ENCODE results near the gene HCRT. TPM values are rescaled to one million over a fixed set of nuclear protein-coding genes. Genes with fewer than 3 reads are reported as not detected.
"Not testable (repeated sequence)": the region's sequence is repeated elsewhere in the genome, so short reads cannot be mapped to it uniquely, and the experiment has no call there.

The HCRT gene
- total and polyA plus RNA-seq, 7 experiments from 2014 or later: not detected

DNA sequence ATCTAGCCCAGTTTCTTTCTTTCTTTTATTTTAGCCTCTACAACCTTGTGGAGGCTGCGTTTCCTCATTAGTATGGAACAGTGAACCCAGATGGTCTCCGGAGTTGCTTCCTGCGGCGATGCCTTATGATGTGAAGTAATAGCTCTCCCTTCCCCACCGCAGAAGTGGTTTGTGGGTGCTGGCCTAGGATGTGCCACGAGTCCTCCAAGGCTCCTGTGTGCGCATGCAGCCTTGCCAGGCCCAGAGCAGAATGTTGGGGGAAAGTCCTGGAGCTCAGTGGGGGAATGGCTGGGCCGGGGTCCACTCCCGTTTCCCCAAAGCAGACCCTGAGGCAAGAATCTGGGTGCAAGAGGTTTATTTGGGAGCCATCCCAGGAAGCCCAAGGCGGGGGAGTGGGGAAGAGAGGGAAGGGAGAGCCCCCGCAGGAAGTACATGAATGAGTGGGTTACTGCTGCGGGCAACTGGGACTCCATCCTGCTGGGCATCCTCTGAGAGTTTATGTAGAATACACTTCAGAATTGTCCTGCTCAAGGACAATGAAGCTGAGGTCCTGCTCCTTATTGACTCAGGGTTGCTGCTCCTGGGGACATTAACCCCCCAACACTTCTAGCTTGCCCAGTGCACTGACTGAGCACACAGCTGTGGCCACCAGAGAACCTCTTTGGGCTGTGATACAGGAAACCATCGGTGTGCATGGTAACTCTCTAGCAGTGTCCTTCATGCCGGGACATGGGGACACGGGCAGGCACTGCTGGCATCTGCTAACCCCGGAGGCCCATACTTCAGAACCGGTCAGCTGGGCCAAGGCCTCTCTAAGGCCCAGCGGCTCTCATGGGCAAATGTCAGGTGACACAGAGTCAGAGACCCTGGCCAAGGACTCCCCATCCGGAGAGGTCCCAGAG lies 3.7 kb upstream of the HCRT start:
- POLR2A ChIA-PET: no interaction called here

DNA sequence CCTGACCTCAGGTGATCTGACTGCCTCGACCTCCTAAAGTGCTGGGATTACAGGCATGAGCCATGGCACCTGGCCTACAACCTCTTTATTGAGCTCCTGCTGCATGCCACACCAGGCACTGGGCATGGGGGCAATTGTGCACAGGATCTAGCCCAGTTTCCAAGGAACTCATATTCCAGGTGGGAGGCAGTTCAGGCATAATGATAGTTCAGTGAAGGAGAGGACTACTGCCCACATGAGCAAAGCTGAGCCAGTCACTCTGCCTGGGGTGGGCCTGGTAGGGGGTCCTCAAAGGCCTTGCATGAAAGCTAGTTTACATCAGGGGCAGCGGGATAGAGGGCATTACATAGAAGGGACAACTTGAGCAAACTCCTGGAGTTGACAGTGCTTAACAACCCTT lies 2.6 kb upstream of the HCRT start:
- Histone ChIP-seq H3K36me3 (ENCODE audit: control insufficient read depth in 2 of 3, insufficient read depth in 3 of 3, low read length in 3 of 3) (no peaks in the 10 kb centered on the region), H3K27ac (ENCODE audit: low read depth, low read length) (no peak overlapping the region), H3K4me3 (ENCODE audit: low read length) (no peak overlapping the region), H3K4me1 (ENCODE audit: control insufficient read depth in 2 of 2, insufficient read depth in 2 of 2, low read length in 2 of 2) (peaks cover 15 to 19% of the 10 kb centered on the region in 2 donors), H3K27me3 (ENCODE audit: control insufficient read depth in 2 of 2, insufficient read depth in 2 of 2, low read length in 2 of 2) (no peaks in the 10 kb centered on the region), H3K9me3 (ENCODE audit: control insufficient read depth in 2 of 3, low read length in 3 of 3) (no peaks in the 10 kb centered on the region)
- Mint-ChIP-seq H3K36me3 (no peaks in the 10 kb centered on the region), H3K27ac (peak overlapping the region in 1 of 9 donors; percentile 27), H3K4me1 (peaks cover 21 to 34% (median 27%) of the 10 kb centered on the region in 7 donors), H3K9me3 (peaks cover 0 to 2% (median 0%) of the 10 kb centered on the region in 11 donors), H3K4me3 (no peak overlapping the region), H3K27me3 (peaks cover 0 to 2% (median 0%) of the 10 kb centered on the region in 5 donors)
- DNase-seq: no peak
- intact Hi-C loops (cut with micrococcal nuclease): no loop called here
- no peak for ATAC-seq
- POLR2A ChIA-PET: interaction anchor here (0.6 to 1.6 kb wide), 2 partner anchors 33 to 1364 kb away, joined by 7 read pairs; partner anchors contain the start of gene RAB5C
- CTCF ChIA-PET: interaction anchor here (1.1 kb wide), 1 partner anchor 167 kb away, joined by 4 read pairs; no protein-coding TSS in a partner anchor

More for the DNA sequence above, 3.7 kb upstream of the HCRT start:
- peaks cover 10 to 23% of the 10 kb centered on the region in 2 donors for H3K4me1 ChIP-seq (ENCODE audit: control insufficient read depth in 2 of 2, insufficient read depth in 2 of 2, low read length in 2 of 2)
- no peak overlapping the region for H3K27ac Mint-ChIP-seq
- ATAC-seq (no peak), DNase-seq (no peak)
- CTCF ChIA-PET: no interaction called here
- no peak overlapping the region for H3K4me3 Mint-ChIP-seq
- H3K36me3 ChIP-seq (ENCODE audit: control insufficient read depth in 2 of 3, insufficient read depth in 3 of 3, low read length in 3 of 3): peaks cover 0 to under 1% (median 0%) of the 10 kb centered on the region in 3 experiments
- H3K27me3 ChIP-seq (ENCODE audit: control insufficient read depth in 2 of 2, insufficient read depth in 2 of 2, low read length in 2 of 2): no peaks in the 10 kb centered on the region
- H3K4me1 Mint-ChIP-seq: peaks cover 20 to 34% (median 27%) of the 10 kb centered on the region in 7 donors
- intact Hi-C loops (cut with micrococcal nuclease): no loop called here
- no peaks in the 10 kb centered on the region for H3K9me3 ChIP-seq (ENCODE audit: control insufficient read depth in 2 of 3, low read length in 3 of 3)
- H3K27ac ChIP-seq (ENCODE audit: low read depth, low read length): no peak overlapping the region
- H3K27me3 Mint-ChIP-seq: no peaks in the 10 kb centered on the region
- H3K9me3 Mint-ChIP-seq: no peaks in the 10 kb centered on the region
- no peak overlapping the region for H3K4me3 ChIP-seq (ENCODE audit: low read length)
- no peaks in the 10 kb centered on the region for H3K36me3 Mint-ChIP-seq

DNA sequence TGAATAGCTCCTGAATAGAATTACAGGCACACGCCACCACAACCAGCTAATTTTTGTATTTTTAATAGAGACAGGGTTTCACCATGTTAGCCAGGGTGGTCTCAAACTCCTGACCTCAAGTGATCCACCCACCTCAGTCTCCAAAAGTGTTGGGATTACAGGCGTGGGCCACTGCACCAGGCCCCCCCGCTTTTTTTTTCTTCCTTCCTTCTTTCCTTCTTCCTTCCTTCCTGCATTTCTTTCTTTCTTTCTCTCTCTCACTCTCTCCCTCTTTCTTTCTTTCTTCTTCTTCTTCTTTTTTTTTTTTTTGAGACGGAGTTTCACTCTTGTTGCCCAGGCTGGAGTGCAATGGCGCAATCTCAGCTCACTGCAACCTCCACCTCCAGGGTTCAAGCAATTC lies 939 bp upstream of the HCRT start:
- H3K36me3 ChIP-seq (ENCODE audit: control insufficient read depth in 2 of 3, insufficient read depth in 3 of 3, low read length in 3 of 3); H3K9me3 Mint-ChIP-seq; DNase-seq; intact Hi-C loops (cut with micrococcal nuclease); H3K27ac ChIP-seq (ENCODE audit: low read depth, low read length); H3K4me3 ChIP-seq (ENCODE audit: low read length); ATAC-seq; CTCF ChIA-PET; H3K27me3 ChIP-seq (ENCODE audit: control insufficient read depth in 2 of 2, insufficient read depth in 2 of 2, low read length in 2 of 2); H3K9me3 ChIP-seq (ENCODE audit: control insufficient read depth in 2 of 3, low read length in 3 of 3); H3K27me3 Mint-ChIP-seq; H3K36me3 Mint-ChIP-seq: not testable (repeated sequence)
- Mint-ChIP-seq H3K4me1 (peaks cover 21 to 42% (median 30%) of the 10 kb centered on the region in 7 donors), H3K4me3 (peak overlapping the region in 6 of 10 donors; percentile 16 to 51 (median 34)), H3K27ac (peak overlapping the region in 1 of 9 donors; percentile 88)
- POLR2A ChIA-PET: interaction anchor here (0.6 to 1.6 kb wide), 2 partner anchors 31 to 1566 kb away, joined by 3 to 7 read pairs; partner anchors contain the start of gene RAB5C
- H3K4me1 ChIP-seq (ENCODE audit: control insufficient read depth in 2 of 2, insufficient read depth in 2 of 2, low read length in 2 of 2): peaks cover 15 to 28% of the 10 kb centered on the region in 2 donors

DNA sequence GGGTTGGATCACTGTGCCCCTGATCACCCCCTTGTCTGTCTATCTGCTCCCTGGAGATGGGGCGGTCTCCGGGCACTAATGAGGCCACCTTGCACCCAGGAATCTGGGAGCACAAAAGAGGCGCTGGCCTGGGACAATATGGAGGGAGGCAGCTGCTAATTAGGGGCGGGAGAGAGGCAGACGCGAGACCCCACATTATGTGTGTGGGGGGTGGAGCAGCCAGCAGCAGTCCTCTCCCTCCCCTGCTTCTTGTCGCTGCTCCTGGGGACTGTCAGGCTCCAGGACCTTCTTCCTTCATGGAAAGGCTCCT lies 324 bp upstream of the HCRT start:
- peak overlapping the region in 3 of 9 donors; percentile 35 to 88 (median 69) for H3K27ac Mint-ChIP-seq
- H3K9me3 Mint-ChIP-seq: peaks cover 0 to 2% (median 0%) of the 10 kb centered on the region in 11 donors

DNA sequence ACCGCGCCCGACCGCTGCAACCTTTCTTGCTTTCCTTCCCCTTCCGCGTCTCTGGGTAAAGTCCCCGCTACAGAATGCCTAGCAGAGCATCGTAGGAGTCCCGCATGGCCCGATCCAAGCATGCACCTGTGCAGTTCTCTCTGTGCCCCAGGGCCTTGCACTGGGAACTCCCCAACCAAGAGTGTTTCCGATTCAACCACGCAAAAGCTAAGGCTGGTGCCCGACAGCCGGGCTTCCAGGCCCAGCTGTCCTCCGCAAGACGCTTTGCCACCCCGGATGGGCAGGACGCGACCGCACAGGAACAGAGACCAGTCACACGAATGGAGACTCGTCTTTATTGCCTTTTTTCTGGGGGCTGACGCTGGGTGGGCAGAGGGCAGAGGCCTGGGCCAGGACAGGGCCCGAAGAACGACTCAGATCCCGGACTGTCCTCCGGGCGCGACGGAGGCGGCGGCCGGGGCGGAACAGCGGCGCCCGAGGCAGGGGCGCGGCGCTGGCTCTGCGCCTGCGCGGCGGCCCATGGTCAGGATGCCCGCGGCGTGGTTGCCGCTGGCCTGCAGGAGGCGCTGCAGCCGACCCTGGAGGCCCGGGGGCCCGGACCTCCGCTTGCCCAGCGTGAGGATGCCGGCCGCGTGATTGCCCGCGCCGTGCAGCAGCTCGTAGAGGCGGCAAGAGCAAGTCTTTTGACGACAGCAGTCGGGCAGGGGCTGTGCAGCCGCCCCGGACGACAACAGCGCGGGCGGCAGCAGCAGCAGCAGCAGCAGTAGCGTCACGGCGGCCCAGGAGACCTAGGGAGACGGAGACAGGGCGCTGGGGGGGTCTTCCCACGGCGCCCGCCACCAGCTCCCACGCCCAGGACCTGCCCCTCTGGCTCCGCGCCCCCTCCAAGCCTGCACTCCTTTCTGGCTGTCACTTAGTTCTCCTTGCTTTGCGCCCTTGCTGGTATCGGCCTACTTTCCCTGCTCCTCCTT lies 1.2 kb downstream of the HCRT start:
- intact Hi-C loops (cut with micrococcal nuclease): loop anchor here (1.0 to 5.0 kb wide), 9 partner anchors 10 to 319 kb away; partner anchors contain the start of genes GHDC (in 2 of the 2), ACLY (in 1 of the 2), ATP6V0A1 (in 1 of the 2) and DNAJC7 (in 1 of the 2)
- H3K4me3 ChIP-seq (ENCODE audit: low read length): peak overlapping the region; percentile 98
- Mint-ChIP-seq H3K4me1 (peaks cover 21 to 52% (median 41%) of the 10 kb centered on the region in 7 donors), H3K4me3 (peak overlapping the region; percentile 85 to 95 (median 90)), H3K27ac (peak overlapping the region; percentile 69 to 94 (median 88)), H3K27me3 (peaks cover 0 to 25% (median 8%) of the 10 kb centered on the region in 5 donors), H3K36me3 (no peaks in the 10 kb centered on the region), H3K9me3 (peaks cover 0 to 2% (median 0%) of the 10 kb centered on the region in 11 donors)
- H3K27me3 ChIP-seq (ENCODE audit: control insufficient read depth in 2 of 2, insufficient read depth in 2 of 2, low read length in 2 of 2): no peaks in the 10 kb centered on the region
- ATAC-seq (peak; percentile 78), DNase-seq (peak; percentile 54 to 92 (median 72))
- CTCF ChIA-PET: interaction anchor here (0.7 to 1.3 kb wide), 5 partner anchors 10 to 304 kb away, joined by 3 read pairs; partner anchors contain the start of gene GHDC
- no peaks in the 10 kb centered on the region for H3K9me3 ChIP-seq (ENCODE audit: control insufficient read depth in 2 of 3, low read length in 3 of 3)
- H3K4me1 ChIP-seq (ENCODE audit: control insufficient read depth in 2 of 2, insufficient read depth in 2 of 2, low read length in 2 of 2): peaks cover 15 to 38% of the 10 kb centered on the region in 2 donors
- H3K27ac ChIP-seq (ENCODE audit: low read depth, low read length): peak overlapping the region; percentile 81
- POLR2A ChIA-PET: interaction anchor here (0.6 to 2.7 kb wide), 7 partner anchors 10 to 218 kb away, joined by 3 to 22 read pairs (median 6); partner anchors contain the start of gene GHDC
- H3K36me3 ChIP-seq (ENCODE audit: control insufficient read depth in 2 of 3, insufficient read depth in 3 of 3, low read length in 3 of 3): no peaks in the 10 kb centered on the region

More for the DNA sequence above, 324 bp upstream of the HCRT start:
- intact Hi-C loops (cut with micrococcal nuclease): no loop called here
- no peaks in the 10 kb centered on the region for H3K36me3 ChIP-seq (ENCODE audit: control insufficient read depth in 2 of 3, insufficient read depth in 3 of 3, low read length in 3 of 3)
- DNase-seq: no peak
- peaks cover 15 to 34% of the 10 kb centered on the region in 2 donors for H3K4me1 ChIP-seq (ENCODE audit: control insufficient read depth in 2 of 2, insufficient read depth in 2 of 2, low read length in 2 of 2)
- Mint-ChIP-seq H3K36me3 (no peaks in the 10 kb centered on the region), H3K4me1 (peaks cover 21 to 43% (median 31%) of the 10 kb centered on the region in 7 donors), H3K27me3 (peaks cover 0 to 11% (median 0%) of the 10 kb centered on the region in 5 donors), H3K4me3 (peak overlapping the region in 4 of 10 donors; percentile 32 to 85 (median 60))
- ATAC-seq: no peak
- no peaks in the 10 kb centered on the region for H3K27me3 ChIP-seq (ENCODE audit: control insufficient read depth in 2 of 2, insufficient read depth in 2 of 2, low read length in 2 of 2)
- no peak overlapping the region for H3K4me3 ChIP-seq (ENCODE audit: low read length)
- CTCF ChIA-PET: interaction anchor here (0.5 kb wide), 1 partner anchor 250 kb away, joined by 8 read pairs; no protein-coding TSS in a partner anchor
- no peak overlapping the region for H3K27ac ChIP-seq (ENCODE audit: low read depth, low read length)
- POLR2A ChIA-PET: interaction anchor here (2.7 kb wide), 2 partner anchors 8 to 63 kb away, joined by 12 to 22 read pairs; partner anchors contain the start of gene GHDC
- H3K9me3 ChIP-seq (ENCODE audit: control insufficient read depth in 2 of 3, low read length in 3 of 3): no peaks in the 10 kb centered on the region
